ENCODE results near the gene RASAL1. TPM values are rescaled to one million over a fixed set of nuclear protein-coding genes. Genes with fewer than 3 reads are reported as not detected.

RASAL1 gene
- total RNA-seq, 1 donor from 2014 or later = 36.5 TPM

DNA sequence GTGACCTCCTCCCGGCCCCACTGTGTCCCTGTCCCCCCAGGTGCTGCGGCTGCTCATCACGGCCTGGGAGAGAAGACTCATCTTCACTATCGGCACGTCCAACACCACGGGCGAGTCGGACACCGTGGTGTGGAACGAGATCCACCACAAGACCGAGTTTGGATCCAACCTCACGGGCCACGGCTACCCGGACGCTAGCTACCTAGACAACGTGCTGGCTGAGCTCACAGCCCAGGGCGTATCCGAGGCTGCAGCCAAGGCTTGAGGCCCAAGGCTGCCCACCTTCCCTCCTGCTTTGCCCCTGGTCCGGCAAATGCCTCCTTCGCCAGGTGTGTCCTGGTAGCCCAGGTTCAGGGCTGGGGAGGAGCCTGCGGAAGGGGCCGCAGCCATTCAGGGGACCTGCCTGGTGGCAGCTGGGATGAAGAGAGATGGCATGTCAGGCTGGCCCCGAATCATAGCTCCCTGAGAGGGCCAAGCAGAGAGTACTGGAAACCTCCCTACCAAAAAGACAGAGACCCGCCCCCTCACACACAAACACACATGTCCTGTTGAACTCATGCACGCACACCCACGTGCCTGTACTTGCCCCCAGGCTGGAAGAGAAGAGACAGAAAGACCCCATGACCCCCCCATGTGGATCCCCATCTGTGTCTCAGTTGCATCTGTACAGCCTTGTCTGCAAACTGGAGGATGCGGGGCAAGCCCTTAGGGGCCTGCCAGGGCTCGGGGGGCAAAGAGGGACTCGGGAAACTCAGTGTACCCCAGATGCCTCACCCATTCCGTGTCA is 38.7 kb downstream of the RASAL1 start:
- no peak for DNase-seq (ENCODE audit: low read depth)

DNA sequence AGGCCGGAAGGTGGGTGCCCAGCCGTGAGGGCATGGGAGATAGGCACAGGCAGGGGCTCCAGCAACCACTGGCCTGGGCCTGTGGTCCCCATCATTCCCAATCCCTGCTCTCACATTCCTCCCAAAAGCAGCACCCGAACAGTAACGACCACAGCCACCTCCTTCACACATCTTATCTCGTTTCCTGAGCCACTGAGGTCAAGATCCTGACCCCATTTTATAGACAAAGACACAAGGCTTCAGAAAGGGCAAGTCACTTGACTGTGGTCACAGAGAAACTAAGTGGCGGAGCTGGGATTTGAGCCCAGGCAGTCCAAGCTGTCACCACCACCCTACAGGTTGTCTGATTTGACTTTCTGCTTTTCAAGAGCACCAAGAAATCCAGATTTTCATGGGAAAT is 40.2 kb downstream of the RASAL1 start:
- DNase-seq (ENCODE audit: low read depth) = no peak

DNA sequence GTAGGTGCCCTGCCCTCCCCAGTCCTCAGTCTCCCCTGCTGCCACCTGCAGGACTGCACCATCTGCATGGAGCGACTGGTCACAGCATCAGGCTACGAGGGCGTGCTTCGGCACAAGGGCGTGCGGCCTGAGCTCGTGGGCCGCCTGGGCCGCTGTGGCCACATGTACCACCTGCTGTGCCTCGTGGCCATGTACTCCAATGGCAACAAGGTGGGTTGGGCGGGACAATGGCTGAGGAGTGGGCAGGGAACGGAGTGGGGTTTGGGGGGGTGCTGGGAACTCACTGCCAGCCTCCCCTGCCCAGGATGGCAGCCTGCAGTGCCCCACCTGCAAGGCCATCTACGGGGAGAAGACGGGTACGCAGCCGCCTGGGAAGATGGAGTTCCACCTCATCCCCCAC is 40.8 kb downstream of the RASAL1 start:
- DNase-seq (ENCODE audit: low read depth) = no peak

DNA sequence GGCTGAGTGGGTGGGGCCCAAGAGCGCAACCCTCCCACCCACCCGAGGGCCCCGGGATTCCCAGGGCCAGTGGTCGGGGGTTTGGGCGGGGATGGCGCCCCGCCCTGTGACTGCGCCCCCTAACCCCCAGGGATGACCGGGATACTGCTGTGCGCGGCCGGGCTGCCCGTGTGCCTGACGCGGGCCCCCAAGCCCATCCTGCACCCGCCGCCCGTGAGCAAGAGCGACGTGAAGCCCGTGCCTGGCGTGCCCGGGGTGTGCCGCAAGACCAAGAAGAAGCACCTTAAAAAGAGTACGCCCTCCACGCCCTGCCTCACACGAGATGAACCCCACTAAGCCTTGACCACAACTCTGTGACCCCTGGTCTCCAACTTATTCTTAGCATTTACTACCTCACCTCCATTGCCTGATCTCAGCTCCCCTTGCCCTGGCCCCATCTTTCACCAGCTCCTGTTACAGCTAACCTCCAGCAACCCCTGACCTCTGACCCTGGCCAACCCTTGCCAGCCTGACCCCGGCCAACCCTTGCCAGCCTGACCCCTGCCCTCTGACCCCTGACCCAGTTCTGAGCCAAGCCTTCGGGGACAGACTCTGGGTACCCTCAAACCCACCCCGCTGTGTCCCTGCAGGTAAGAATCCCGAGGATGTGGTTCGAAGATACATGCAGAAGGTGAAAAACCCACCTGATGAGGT is 42.0 kb downstream of the RASAL1 start:
- no peak for DNase-seq (ENCODE audit: low read depth)

DNA sequence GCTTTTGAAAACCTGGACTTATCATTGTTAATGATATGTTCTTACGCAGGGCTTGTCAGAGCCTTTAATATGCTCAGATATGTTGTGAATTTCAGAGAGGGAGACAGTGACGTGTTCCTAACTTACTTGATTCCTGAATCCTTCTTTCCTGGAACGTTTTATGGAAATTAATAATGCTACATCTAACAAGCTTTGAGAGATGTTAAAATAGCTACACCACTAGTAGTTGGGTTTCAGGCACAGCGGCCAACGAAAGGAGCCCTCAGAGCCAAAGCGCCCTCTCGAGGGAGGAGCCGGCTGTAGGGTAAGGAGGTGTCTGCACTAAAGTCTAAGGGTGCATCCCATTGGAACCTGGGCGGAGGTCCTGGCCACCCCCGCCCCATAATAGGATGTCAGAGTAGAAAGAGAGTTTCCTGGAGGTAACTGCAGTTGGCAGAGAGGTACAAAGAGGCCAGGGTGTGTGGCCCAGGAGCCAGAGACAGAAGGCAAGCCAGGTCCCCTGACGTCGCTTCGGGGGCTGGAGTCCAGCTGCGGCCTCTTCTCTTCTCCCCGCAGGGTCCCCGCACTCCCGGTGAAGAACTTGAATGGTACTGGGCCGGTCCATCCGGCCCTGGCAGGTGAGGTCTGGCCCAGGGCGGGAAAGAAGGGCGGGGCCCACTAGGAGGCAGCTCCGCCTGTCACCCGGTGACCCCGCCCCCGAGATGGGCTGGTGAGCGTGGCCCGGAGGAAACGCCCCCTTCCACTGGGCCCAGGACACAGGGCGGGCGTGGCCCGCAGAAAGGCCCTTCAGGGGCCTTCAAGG is 42.8 kb downstream of the RASAL1 start:
- no peak for DNase-seq (ENCODE audit: low read depth)

DNA sequence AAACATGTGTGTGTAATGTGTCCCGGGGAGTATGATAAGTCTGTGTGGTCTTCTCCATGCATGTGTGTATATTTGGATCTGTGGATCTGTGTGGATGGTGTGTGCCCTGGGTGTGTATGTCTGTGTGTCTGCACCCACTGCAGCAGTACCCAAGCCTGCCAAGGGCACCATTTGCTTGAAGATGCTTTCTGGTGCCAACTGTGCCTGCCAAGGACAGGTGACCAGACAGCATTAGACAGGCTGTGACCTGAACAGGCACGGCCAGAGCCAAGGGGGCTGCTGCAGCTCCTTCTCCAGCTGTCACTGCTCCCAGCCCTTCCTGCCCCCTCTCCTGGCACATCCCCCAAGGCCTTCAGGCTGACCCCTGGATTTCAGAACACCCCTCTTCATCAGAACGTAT is 44.1 kb downstream of the RASAL1 start:
- no peak for DNase-seq (ENCODE audit: low read depth)

DNA sequence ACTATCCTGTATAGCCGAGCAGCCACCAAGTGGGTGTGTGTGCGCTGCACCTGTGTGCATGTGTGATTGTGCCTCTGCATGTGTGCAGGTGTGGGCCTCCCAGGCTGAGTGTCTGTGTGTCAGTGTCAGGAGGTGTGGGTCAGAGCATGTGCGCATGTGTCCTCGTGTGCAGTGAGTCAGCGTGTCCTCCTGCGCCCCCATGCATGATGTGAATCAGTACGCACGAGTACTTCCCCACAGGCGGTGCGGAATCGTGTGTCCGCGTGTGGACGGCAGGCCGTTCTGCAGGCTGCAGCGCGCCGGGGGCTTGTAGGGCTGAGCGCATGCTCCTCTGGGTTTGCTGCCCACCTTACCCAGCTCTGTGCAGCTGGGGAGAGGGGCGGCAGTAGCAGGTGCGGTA is 44.8 kb downstream of the RASAL1 start:
- no peak for DNase-seq (ENCODE audit: low read depth)

DNA sequence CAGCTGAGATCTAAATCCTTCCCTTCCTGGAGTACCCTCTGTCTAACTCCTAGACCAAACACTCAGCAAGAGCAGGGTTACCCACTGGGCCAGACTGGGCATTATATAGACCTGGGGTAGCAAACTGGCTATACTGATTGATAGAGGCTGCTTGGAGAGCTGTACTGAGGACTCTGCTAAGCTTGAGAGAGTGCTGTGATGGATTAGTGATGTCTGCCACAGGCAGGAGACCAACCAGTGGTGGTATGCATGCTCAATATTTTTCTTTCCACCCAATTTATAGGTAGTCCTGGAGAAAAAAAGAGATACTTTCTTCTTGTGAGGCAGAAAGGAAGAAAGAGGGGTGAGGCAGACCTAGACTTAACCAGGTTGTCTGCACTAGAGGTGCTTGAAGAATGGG is 45.7 kb downstream of the RASAL1 start:
- no peak for DNase-seq (ENCODE audit: low read depth)

DNA sequence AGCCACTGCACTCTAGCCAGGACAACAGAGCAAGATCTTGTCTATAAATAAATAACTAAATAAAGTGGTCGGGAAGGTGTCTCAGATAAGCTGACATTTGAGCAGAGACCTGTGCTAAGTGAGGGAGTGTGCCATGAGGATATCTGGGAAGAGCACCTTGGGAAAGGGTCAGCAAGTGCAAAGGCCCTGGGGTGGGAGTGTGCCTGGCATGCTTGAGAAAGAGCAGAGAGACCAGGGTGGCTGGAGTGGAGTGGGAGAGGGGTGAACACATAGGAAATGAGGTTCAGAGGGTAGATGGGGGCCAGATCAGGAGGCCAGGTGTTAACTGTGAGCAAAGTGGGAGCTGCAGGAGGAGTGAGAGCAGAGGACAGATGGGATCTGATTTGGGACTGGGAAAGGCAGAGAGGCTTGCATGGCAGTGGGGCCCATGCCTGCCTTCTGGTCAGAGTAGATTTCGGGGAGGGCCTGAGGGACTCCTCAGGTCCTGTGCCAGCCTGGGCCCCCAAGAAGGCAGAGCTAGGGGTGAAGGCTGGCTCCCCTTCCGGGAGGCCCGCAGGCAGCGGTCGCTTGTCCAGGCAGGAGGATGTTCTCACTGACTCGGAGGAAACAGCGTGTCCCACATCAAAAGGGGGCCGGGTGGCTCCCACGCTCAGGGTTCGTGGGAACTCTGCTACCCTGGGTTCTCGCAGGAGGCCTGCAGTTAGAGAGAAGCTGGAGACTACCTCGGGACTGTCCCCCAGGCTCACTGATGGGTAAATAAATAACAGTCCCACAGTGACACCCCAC is 46.4 kb downstream of the RASAL1 start:
- DNase-seq (ENCODE audit: low read depth) = no peak

DNA sequence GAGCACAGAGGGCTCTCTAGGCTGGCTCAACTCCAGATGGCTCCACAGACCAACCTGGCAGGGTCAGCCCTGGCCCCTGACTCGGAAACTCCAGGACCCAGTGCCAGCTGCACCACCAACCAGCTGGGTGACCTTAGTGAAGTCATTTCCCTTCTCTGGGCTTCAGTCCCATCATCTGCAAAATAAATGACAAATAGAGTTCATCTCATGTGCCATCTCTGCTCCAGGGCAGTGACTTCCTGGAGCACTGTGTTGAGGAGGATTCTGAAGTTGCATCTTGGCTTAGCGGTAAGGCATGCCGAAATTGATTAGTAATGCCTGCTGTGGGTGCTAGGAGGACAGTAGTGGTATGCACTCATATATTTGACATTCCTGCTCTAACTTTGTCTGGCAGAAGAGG is 47.5 kb downstream of the RASAL1 start:
- no peak for DNase-seq (ENCODE audit: low read depth)

DNA sequence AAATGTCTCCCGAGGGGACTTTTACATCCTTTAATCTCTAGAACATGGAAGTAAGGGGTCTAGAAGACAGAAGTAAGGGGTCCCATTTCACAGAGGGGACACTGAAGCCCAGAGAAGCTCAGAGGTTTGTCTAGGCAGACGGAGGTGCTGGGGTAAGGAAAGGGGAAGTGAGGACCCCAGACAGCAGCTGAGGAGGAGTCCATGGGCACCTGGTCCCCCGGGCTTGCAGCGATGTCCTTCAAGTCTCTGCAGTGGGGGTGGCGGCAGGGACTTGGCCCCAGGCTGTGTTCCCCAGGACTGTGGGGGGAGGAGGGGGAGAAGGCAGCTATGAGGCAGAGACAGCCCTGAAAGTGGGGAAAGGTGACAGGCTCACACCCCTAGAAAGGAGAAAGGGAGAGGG is 48.4 kb downstream of the RASAL1 start:
- no peak for DNase-seq (ENCODE audit: low read depth)

DNA sequence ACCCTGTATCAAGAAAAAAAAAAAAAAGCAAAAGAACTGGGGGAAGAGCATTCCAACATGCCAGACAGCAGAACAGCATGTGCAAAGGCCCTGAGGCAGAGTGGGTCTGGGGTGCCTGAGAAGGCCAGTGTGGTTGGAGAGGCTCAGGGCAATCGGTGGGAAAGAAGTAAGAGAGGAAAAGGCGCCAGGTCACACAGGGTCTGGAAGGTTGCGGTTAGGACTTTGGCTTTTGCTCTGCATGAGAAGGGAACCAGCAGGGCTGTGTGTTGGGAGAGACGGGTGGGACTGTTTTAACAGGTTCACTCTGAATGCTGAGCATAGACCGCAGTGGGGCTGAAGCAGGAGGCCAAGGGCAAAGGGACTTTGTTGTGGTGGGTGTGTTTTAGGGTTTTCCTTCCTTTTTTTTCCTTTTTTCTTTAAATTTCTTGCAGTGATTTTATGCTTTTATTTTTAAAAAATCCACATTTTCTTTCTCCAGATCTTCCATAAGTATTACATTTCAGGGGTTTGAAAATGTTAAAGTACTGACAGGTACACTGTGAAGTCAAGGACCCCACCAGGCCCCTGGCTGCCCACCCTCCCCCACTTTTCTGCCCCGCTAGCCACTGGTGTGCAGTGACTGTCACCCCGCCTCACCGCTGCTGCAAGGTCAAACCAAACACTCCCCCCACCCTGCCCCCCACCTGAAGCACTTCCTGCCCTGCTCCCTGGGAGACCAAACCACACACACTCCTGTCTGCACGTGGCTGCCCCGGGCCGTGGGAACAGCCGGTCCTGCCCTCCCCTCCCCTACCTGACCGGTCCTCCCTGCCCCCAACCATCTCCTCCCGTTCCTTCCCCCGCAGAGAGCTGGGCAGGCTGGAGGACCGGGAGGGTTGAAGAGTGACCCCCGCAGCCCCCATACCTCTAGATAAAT is 49.1 kb downstream of the RASAL1 start:
- DNase-seq (ENCODE audit: low read depth) = peak; percentile 74

DNA sequence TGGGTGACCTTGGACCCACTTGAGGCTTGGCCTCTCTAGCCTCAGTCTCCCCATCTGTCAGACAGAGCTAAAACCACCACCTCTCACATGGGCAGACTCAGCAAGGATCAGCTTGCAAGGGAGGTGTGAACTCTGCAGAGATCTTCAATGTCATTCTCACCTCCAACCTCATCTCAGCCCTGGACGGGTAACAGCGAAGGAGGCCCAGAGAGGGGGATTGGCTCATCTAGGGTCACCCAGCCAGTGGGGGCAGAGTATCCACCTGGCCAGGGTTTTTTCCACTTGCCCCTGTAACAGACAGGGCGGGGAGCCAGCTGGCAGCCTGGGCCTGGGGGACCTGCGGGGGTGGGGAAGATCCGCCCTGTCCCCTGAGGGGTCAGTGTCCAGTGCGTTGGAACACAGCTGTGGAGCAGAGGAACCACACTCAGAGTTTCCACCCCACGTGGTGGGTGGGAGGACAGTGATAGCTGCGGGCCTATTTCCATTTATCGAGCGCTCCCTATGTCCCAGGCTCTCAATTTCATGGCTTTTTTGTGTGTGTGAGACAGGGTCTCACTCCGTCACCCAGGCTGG is 51.6 kb downstream of the RASAL1 start:
- DNase-seq (ENCODE audit: low read depth) = no peak

DNA sequence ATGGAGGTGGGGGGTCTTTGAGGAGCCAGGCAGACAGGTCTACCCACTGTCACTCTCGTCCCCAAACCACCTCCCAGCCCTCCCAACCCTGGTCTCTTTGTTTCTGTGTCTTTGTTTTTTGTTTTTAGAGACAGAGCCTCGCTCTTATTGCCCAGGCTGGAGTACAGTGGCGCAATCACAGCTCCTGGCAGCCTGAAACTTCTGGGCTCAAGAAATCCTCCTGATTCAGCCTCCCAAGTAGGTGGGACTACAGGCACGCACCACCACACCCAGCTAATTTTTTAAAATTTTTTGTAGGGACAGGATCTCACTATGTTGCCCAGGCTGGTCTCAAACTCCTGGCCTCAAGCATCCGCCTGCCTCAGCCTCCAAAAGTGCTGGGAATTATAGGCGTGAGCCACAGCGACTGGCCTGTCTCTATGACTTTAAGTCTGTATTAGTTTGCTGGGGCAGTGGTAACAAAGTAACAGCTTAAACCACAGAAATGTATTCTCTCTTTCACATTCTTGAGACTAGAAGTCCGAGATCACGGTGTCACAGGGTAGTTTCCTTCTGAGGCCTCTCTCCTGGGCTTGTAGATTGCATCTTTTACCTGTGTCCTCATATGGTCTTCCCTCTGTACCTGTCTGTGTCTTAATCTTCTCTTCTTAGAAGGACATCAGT is 52.9 kb downstream of the RASAL1 start:
- DNase-seq (ENCODE audit: low read depth) = peak; percentile 44

DNA sequence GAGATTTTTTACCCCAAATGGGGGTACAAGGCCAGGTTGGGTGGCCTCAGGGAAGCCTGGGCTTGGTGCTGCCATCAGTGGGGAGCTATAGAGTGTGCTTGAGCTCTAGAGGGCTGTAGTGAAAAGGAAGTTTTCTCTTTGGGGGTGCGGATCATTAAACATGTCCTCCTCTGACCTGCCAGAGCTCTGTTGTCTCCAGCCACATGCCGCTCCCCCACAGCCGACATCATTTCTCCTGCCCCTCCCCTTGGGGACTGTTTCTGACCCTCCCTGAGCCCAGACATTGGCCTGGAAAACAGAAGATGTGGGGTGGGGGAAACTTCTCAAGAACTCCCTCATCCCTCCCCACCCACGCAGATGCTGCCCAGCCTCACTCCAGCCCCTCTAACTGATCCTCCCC is 53.7 kb downstream of the RASAL1 start:
- DNase-seq (ENCODE audit: low read depth) = no peak

DNA sequence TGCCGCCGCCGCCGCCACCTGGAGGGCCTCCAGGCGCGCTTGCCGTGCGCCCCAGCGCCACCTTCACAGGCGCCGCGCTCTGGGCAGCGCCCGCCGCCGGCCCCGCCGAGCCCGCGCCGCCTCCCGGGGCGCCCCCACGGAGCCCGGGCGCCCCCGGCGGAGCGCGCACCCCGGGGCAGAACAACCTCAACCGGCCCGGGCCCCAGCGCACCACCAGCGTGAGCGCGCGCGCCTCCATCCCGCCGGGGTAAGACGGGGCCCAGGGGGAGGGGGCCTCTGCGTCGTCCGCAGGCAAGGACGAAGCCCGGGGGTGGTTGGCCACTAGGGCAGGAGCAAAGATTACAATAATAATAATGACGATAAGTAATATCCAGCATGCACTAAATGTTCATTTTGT is 57.7 kb downstream of the RASAL1 start:
- no peak for DNase-seq (ENCODE audit: low read depth)

DNA sequence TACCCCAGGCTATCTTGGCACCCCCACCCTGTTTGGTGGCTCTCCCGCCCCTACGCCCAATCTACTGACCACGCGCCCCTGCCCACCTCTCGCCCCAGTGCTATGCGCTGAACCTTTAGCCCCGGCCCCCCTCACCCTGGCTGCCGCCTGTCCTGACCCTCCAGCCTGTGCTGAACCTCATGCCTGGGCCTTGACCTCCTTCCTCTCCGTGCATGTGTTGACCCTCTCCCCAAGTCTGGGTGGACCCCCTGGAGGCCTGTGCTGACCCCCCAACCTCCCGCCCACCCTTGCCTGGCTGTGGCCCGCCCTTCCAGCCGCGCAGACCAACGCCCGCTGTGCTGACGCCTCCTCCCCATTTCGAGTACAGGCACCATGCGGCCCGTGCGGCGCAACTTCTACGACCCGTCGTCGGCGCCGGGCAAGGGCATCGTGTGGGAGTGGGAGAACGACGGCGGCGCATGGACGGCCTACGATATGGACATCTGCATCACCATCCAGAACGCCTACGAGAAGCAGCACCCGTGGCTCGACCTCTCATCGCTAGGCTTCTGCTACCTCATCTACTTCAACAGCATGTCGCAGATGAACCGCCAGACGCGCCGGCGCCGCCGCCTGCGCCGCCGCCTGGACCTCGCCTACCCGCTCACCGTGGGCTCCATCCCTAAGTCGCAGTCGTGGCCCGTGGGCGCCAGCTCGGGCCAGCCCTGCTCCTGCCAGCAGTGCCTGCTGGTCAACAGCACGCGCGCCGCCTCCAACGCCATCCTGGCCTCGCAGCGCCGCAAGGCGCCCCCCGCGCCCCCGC is 58.3 kb downstream of the RASAL1 start:
- DNase-seq (ENCODE audit: low read depth) = no peak

DNA sequence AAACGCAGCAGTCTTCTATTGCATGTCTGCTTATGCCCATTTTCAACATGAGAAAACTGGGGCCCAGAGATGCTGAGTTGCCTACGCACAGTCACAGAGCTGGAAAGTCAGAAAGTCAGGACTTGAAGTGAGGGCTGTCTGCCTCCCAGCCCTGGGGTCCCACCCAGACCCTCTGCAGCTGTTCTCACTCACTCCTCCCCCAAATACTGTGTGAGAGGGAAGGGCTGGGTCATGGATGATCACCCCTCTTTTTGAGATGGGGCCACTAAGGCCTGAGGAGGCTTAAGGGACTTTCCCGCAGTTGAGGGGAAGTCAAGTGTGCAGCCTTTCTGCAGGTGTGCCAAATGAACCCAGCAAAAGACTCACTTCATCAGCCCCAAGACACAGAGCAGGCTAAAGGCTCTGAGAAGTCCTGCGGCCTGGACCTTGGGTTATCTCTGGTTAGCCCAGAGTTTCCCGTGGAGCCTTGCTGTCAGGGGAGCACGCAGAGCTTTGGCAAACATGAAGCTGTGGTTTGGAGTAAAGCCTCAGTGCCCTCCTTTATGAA is 60.4 kb downstream of the RASAL1 start:
- DNase-seq (ENCODE audit: low read depth) = no peak

DNA sequence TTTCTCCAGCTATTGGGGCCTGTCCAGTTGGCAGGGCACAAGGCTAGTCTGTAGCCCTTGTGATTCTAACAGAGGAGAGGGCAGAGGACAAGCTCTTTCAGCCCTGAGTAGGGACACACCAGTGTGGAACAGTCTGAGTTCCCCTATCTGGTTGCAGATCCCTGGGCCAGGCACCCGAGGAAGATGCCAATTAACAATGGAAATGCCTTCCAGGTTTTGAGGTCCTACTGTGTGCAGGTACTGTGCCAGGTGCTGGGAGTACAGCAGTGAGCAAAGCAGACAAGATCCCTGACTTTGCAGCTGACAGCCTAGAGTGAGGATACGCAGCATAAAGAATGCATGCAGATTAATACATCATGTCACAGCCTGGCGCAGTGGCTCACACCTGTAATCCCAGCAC is 62.0 kb downstream of the RASAL1 start:
- DNase-seq (ENCODE audit: low read depth) = no peak

Data from renal cortical epithelial cell (primary cell).